DND-41 (cell line): ENCODE results near the gene TWIST2.

ENCODE experiments used
- ATAC-seq: fragments of 200-7000 bp; cut with Tn5 transposase; 3 replicates; pipeline ENCODE4 v1.9.1; 2021; ENCODE audit warnings: low read depth; ENCODE audit not compliant: insufficient read depth
- DNase-seq: peaks from one replicate; pipeline ENCODE4 v3.0.0-alpha.2; 2020
- H2AFZ ChIP-seq: 2 replicates; pipeline ENCODE4 v1.6.0; 2012; ENCODE audit warnings: low read depth, low read length
- H3K27ac ChIP-seq: 2 replicates; pipeline ENCODE4 v1.5.1; 2012; ENCODE audit warnings: low read length, inconsistent platforms
- H3K27me3 ChIP-seq: fragments of 200-600 bp; sonication (generic); 2 replicates; pipeline ENCODE4 v1.6.0; 2012; ENCODE audit warnings: low read length, mild to moderate bottlenecking, inconsistent platforms; ENCODE audit not compliant: insufficient read depth, poor library complexity
- H3K36me3 ChIP-seq: 2 replicates; pipeline ENCODE4 v1.5.1; 2012; ENCODE audit warnings: low read length, inconsistent platforms; ENCODE audit not compliant: insufficient read depth
- H3K4me1 ChIP-seq: 2 replicates; pipeline ENCODE4 v1.5.1; 2012; ENCODE audit warnings: mild to moderate bottlenecking, low read length; ENCODE audit not compliant: insufficient read depth
- H3K4me2 ChIP-seq: 2 replicates; pipeline ENCODE4 v1.6.0; 2012; ENCODE audit warnings: mild to moderate bottlenecking, moderate library complexity, low read length, inconsistent platforms; ENCODE audit not compliant: insufficient read depth
- H3K4me3 ChIP-seq, 2 experiments: fragments of 200-600 bp in 1 of 2; shearing (Covaris generic) in 1 of 2; 2 replicates each; pipeline ENCODE4 v1.5.1; 2012 to 2016; ENCODE audit warnings: inconsistent platforms in 2 of 2, low read length in 2 of 2, mild to moderate bottlenecking in 2 of 2, low read depth in 1 of 2, moderate library complexity in 1 of 2
- H3K79me2 ChIP-seq: 2 replicates; pipeline ENCODE4 v1.6.0; 2012; ENCODE audit warnings: low read length, inconsistent platforms; ENCODE audit not compliant: insufficient read depth
- H3K9ac ChIP-seq: 2 replicates; pipeline ENCODE4 v1.6.0; 2012; ENCODE audit warnings: low read depth, mild to moderate bottlenecking, inconsistent platforms, low read length, moderate library complexity
- H3K9me3 ChIP-seq: 2 replicates; pipeline ENCODE4 v1.5.1; 2012; ENCODE audit warnings: low read length, moderate library complexity, mild to moderate bottlenecking, inconsistent platforms; ENCODE audit not compliant: insufficient read depth, severe bottlenecking
- H4K20me1 ChIP-seq: 2 replicates; pipeline ENCODE4 v1.6.0; 2012; ENCODE audit warnings: low read length; ENCODE audit not compliant: insufficient read depth
- EZH2 ChIP-seq: IDR thresholded peaks from 3 replicates; pipeline ENCODE4 v1.6.1; 2012; ENCODE audit warnings: borderline replicate concordance, low read depth, mild to moderate bottlenecking, moderate library complexity, low read length, inconsistent platforms; ENCODE audit not compliant: severe bottlenecking
- TF ChIP-seq, protein P1 (sequence below): IDR thresholded peaks from 2 replicates; pipeline ENCODE4 v1.5.1; 2012; ENCODE audit warnings: borderline replicate concordance, low read length, moderate library complexity, mild to moderate bottlenecking; ENCODE audit not compliant: poor library complexity, severe bottlenecking; ENCODE audit errors: extremely low read depth

The TWIST2 gene

DNA sequence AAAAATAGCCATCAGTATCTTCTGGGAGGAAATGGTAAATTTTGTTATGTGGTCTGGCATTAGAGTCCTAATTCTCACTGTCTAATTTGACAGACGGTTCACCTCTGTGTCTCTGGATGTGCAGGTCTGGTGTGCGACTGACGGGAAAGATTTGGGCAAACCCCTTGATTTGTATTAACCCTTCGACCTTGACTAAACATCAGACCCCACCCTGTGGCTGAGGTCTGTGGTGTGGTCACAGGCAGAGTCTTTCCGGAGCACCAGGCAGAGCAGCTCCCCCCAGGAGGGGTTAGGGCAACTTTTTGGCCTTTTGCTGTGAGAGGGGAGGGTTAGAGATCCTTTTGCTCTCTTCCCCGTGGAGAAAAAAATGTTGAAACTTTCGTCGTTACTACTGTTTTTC lies 6.4 kb downstream of the TWIST2 start:
- no peaks in the 10 kb centered on the region for H3K9me3 ChIP-seq
- H3K4me3 ChIP-seq = no peak overlapping the region
- peaks cover 13% of the 10 kb centered on the region for H3K27me3 ChIP-seq
- no peak overlapping the region for H3K9ac ChIP-seq
- H4K20me1 ChIP-seq = no peaks in the 10 kb centered on the region
- ATAC-seq (no peak), DNase-seq (no peak)
- no peaks in the 10 kb centered on the region for H3K79me2 ChIP-seq
- H3K27ac ChIP-seq = no peak overlapping the region
- H3K4me1 ChIP-seq = no peaks in the 10 kb centered on the region
- TF ChIP-seq, protein P1, sequence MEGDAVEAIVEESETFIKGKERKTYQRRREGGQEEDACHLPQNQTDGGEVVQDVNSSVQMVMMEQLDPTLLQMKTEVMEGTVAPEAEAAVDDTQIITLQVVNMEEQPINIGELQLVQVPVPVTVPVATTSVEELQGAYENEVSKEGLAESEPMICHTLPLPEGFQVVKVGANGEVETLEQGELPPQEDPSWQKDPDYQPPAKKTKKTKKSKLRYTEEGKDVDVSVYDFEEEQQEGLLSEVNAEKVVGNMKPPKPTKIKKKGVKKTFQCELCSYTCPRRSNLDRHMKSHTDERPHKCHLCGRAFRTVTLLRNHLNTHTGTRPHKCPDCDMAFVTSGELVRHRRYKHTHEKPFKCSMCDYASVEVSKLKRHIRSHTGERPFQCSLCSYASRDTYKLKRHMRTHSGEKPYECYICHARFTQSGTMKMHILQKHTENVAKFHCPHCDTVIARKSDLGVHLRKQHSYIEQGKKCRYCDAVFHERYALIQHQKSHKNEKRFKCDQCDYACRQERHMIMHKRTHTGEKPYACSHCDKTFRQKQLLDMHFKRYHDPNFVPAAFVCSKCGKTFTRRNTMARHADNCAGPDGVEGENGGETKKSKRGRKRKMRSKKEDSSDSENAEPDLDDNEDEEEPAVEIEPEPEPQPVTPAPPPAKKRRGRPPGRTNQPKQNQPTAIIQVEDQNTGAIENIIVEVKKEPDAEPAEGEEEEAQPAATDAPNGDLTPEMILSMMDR = no peak
- no peak for TF ChIP-seq EZH2
- no peak overlapping the region for H3K4me2 ChIP-seq
- H3K36me3 ChIP-seq = no peaks in the 10 kb centered on the region
- no peak overlapping the region for H2AFZ ChIP-seq

DNA sequence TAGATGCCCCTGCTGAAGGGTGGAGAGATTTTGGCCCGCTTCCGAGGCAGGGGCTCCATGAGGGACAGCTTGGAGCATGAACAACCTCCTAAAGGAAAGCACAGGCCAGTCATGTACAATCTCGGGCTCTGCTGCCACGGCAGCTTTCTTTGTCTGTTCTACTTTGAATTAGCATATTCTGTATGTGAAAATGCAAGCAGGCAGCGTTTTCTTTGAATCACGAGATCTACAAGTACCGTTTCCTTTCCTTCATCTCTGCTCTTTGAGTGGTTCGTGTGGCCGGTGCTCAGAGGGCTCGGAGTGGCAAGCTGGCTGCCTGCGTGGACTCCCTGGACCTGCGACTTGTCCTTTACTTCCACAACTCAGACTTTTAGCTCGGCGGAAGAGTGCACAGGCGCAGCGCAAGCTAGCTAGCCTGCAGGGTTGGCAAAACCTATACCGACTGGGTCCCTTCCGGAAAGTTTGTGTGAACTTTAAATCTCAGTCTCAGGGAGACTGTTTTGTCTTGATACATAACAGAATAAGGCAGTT lies 6.9 kb downstream of the TWIST2 start:
- ATAC-seq (no peak), DNase-seq (no peak)
- Histone ChIP-seq H3K9ac (no peak overlapping the region), H3K9me3 (no peaks in the 10 kb centered on the region), H3K4me3 (no peak overlapping the region), H3K4me2 (no peak overlapping the region), H4K20me1 (no peaks in the 10 kb centered on the region), H3K27me3 (peaks cover 13% of the 10 kb centered on the region), H3K27ac (no peak overlapping the region), H2AFZ (no peak overlapping the region), H3K4me1 (no peaks in the 10 kb centered on the region), H3K79me2 (no peaks in the 10 kb centered on the region), H3K36me3 (no peaks in the 10 kb centered on the region)
- TF ChIP-seq EZH2 = no peak
- TF ChIP-seq, protein P1 = no peak

DNA sequence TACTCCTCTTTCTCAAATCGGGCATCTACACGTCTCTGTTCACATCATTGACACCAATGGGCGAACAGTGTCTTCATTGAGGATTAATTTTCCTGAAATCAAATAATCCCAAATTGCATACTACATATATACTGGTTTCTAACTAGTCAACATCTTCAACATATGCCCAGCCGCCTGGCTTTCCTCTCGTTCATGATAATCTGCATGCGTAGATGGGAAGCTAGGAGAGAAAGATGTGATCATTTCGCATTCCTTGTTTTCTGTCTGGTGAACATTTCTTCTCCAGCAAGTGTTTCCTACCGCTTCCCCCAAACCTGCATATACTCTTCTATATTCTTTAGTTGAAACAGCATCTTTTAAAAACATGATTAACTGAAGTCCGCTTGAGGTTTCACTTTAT lies 7.4 kb downstream of the TWIST2 start:
- Histone ChIP-seq H3K27me3 (peaks cover 13% of the 10 kb centered on the region), H3K4me3 (no peak overlapping the region)
- ATAC-seq = no peak

More for the DNA sequence above, 7.4 kb downstream of the TWIST2 start:
- Histone ChIP-seq H3K27ac (no peak overlapping the region), H3K79me2 (no peaks in the 10 kb centered on the region), H3K36me3 (no peaks in the 10 kb centered on the region), H3K4me1 (no peaks in the 10 kb centered on the region), H3K9me3 (no peaks in the 10 kb centered on the region), H2AFZ (no peak overlapping the region), H3K9ac (no peak overlapping the region), H4K20me1 (no peaks in the 10 kb centered on the region), H3K4me2 (no peak overlapping the region)
- no peak for DNase-seq
- TF ChIP-seq, protein P1 = no peak
- TF ChIP-seq EZH2 = no peak
